Gastrocnemius medialis (tissue), 4 donors: Measurements from ENCODE around the gene ITPK1. TPM values are rescaled to one million over a fixed set of nuclear protein-coding genes. Genes with fewer than 3 reads are reported as not detected.

Source experiments
- ATAC-seq, 2 donors: fragments of 150-250 bp; one replicate each; pipeline ENCODE4 v1.9.1; 2016
- DNase-seq, 2 donors: peaks; one replicate each; pipeline ENCODE4 v3.0.0-alpha.2; 2019
- H3K27ac ChIP-seq, 4 donors: fragments of 200-600 bp; sonication (generic); 1 replicate in 1 of 4; 2 replicates in 3 of 4; pipeline ENCODE4 v1.5.1; 2016 to 2018; ENCODE audit warnings: mild to moderate bottlenecking in 2 of 4, moderate library complexity in 1 of 4
- H3K27me3 ChIP-seq, 3 donors: fragments of 200-600 bp; sonication (generic) in 2 of 3; 1 replicate in 1 of 3; 2 replicates in 2 of 3; pipeline versions ENCODE4 v1.5.1 to v1.6.0; 2016 to 2019; ENCODE audit warnings: mild to moderate bottlenecking in 1 of 3, moderate library complexity in 1 of 3
- H3K36me3 ChIP-seq, 2 donors: fragments of 200-600 bp; sonication (generic) in 1 of 2; one replicate each; pipeline ENCODE4 v1.5.1; 2017 to 2018
- H3K4me1 ChIP-seq, 2 donors: fragments of 200-600 bp; sonication (generic) in 1 of 2; one replicate each; pipeline ENCODE4 v1.5.1; 2016 to 2017; ENCODE audit warnings: mild to moderate bottlenecking in 2 of 2
- H3K4me3 ChIP-seq, 4 donors: fragments of 200-600 bp; sonication (generic) in 3 of 4; 1 replicate in 1 of 4; 2 replicates in 3 of 4; pipeline ENCODE4 v1.5.1; 2016 to 2019; ENCODE audit warnings: mild to moderate bottlenecking in 2 of 4
- H3K9me3 ChIP-seq, 3 donors: fragments of 200-600 bp; sonication (generic) in 2 of 3; 1 replicate in 1 of 3; 2 replicates in 2 of 3; pipeline ENCODE4 v1.5.1; 2016 to 2019
- CTCF ChIP-seq, 5 experiments: fragments of 450-650 bp in 3 of 5; fragments of 200-600 bp in 2 of 5; sonication (generic) in 2 of 5; IDR thresholded peaks in 4 of 5; conservative IDR thresholded peaks in 1 of 5; 1 replicate in 4 of 5; 2 replicates in 1 of 5; pipeline ENCODE4 v1.5.1; 2016 to 2019; ENCODE audit warnings: antibody characterized with exemption in 5 of 5, mild to moderate bottlenecking in 3 of 5, moderate library complexity in 3 of 5
- POLR2A ChIP-seq, 2 donors: fragments of 450-650 bp; IDR thresholded peaks; one replicate each; pipeline ENCODE4 v1.6.1; 2017; ENCODE audit warnings: antibody characterized with exemption in 2 of 2, mild to moderate bottlenecking in 2 of 2, moderate library complexity in 2 of 2
- in situ Hi-C, 4 donors: fragments of 200-750 bp; cut with MboI; loops; one replicate each; pipeline versions ENCODE4 v1.15.0 to v1.8.0; 2017; ENCODE audit warnings: low sequenced_read_pairs in 4 of 4
- intact Hi-C: fragments of 100-400 bp; cut with DNase I; formaldehyde crosslinking; loops from one replicate; pipeline ENCODE4 v1.15.1; 2023; ENCODE audit warnings: low total_unique reads
- total RNA-seq, 4 donors: library from RNA; depleted of rRNA; stranded (reverse); fragments of >200 nt; gene quantifications; one replicate each; pipeline versions ENCODE4 v1.1.0 to v1.2.3, GENCODE V29; 2016

Gene ITPK1
- total RNA-seq, 4 donors from 2014 or later, result 49.7 to 80.1 (median 53.6) TPM

- TF ChIP-seq CTCF (IDR thresholded peaks at IDR 0.05 in 4 of 5, conservative IDR thresholded peaks at IDR 0.05 in 1 of 5), result no peak
- no peak for TF ChIP-seq POLR2A (IDR thresholded peaks at IDR 0.05)
- in situ Hi-C loops (no loop called here), intact Hi-C loops (no loop called here)
- ATAC-seq (no peak), DNase-seq (no peak)
- H3K27me3 ChIP-seq, result no peaks in the 10 kb centered on the region
- no peaks in the 10 kb centered on the region for H3K4me1 ChIP-seq
- H3K9me3 ChIP-seq, result no peaks in the 10 kb centered on the region
- no peak overlapping the region for H3K27ac ChIP-seq
- H3K4me3 ChIP-seq, result no peak overlapping the region
- H3K36me3 ChIP-seq, result peaks cover 0 to 9% of the 10 kb centered on the region in 2 donors
Observed at GRCh38 chr14:92962031-92962830, 153.5 kb downstream of the ITPK1 start.

DNA sequence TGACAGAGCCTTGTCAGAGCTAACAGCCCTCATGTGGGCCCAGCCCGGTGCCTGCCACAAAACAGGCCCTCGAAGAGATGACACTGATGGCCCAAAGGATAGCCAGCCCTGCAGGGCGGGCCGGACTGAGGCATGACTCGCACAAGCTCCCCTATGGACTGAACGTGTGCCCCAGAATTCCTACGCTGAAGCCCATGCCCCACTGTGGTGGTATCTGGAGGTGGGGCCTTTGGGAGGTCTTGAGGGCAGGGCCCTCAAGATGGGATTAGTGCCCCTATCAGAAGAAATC lies 154.2 kb downstream of the ITPK1 start:
- no peak for DNase-seq
- peaks cover 0 to 9% of the 10 kb centered on the region in 2 donors for H3K36me3 ChIP-seq
- TF ChIP-seq CTCF (IDR thresholded peaks at IDR 0.05 in 4 of 5, conservative IDR thresholded peaks at IDR 0.05 in 1 of 5) (no peak), POLR2A (IDR thresholded peaks at IDR 0.05) (no peak)
- intact Hi-C loops, result no loop called here
- H3K27me3 ChIP-seq, result no peaks in the 10 kb centered on the region
- in situ Hi-C loops, result no loop called here
- H3K27ac ChIP-seq, result no peak overlapping the region
- ATAC-seq, result no peak
- no peak overlapping the region for H3K4me3 ChIP-seq
- no peaks in the 10 kb centered on the region for H3K9me3 ChIP-seq
- no peaks in the 10 kb centered on the region for H3K4me1 ChIP-seq

DNA sequence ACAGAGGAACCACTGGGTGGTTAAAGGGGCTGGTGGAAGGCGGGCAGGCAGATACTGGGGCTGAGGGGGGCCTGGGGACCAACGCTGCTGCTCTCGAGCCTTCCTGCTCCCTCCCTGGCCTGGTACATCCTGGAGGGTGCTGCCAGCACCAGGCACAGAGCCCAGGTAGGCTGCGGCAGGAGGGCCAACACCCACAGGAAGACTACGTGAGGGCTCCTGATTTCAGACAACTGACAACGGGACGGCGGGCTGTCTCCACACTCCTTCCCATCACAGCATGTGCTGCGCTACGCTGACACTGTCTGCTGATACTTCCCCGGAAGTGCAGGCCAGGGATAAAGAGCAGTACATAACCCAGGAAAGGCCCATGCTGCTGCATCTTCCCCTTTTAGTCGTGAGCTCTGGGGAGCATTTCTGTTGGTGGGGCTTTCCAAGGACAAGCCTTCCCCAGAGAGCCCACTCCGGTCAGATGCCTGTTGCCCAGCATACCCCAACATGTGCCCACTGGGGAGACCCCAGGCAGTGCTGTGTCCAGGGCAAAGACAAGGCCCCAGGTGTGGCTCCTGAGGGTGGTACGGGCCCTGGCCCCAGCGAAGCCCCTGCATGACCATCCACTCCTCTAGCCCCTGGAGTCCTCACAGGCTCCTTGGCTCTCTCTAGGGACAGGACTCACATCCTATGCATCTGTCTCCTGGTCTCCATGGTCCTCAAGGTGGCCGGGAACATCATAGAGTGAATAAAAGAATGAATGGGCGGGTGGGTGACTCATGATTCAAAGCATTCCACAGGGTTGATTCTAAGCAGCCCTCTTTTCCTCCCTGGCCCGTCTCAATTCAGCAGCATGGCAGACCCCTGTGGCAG lies 154.8 kb downstream of the ITPK1 start:
- DNase-seq (no peak), ATAC-seq (no peak)
- no peak overlapping the region for H3K4me3 ChIP-seq
- no peaks in the 10 kb centered on the region for H3K9me3 ChIP-seq
- intact Hi-C loops (no loop called here), in situ Hi-C loops (no loop called here)
- H3K36me3 ChIP-seq, result peaks cover 0 to 9% of the 10 kb centered on the region in 2 donors
- no peaks in the 10 kb centered on the region for H3K27me3 ChIP-seq
- no peak overlapping the region for H3K27ac ChIP-seq
- H3K4me1 ChIP-seq, result no peaks in the 10 kb centered on the region
- TF ChIP-seq POLR2A (IDR thresholded peaks at IDR 0.05), result no peak
- TF ChIP-seq CTCF (IDR thresholded peaks at IDR 0.05 in 4 of 5, conservative IDR thresholded peaks at IDR 0.05 in 1 of 5), result no peak

DNA sequence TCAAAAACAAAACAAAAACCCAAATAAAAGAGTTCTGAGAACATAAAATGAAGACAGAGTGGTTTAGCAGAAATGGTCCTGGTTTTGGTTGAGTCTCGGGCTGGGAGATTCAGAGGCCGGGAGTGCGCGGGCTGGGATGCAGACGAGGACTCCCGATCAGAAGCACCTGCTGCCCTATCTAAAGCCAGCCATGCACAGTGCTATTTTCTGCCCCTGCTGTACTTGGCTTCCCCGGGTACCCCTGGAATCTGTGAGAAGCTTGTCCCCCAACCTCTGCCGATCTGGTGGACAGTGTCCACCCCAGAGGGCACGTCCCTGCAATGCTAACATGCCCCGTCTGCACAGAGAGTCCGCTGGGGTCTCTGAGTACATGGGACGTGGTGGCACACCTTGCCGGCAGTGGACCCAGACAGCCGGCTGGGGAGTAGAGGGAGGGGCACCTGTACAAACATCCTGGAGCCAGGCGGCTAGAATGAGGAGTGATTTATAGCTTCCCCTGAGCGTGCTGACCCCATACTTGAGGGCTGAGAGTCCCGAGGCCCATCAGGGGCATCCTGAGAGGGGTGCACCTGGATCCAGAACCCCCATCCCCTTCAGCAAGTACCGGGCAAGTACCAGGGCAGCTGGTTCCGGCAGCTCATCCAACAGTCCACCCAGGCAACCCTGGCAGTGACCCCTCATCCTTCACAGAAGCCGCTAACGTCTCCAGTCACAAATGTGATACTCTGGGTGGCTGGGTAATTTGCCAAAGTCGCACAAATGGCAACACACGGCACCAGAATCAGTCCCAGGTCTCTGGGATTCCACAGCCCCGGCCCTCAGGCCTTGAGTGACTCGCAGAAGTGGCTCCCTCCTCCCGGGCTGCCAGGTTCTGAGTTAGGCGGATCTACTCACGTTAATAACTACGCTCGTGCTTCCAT lies 155.7 kb downstream of the ITPK1 start:
- TF ChIP-seq POLR2A (IDR thresholded peaks at IDR 0.05) (no peak), CTCF (IDR thresholded peaks at IDR 0.05 in 4 of 5, conservative IDR thresholded peaks at IDR 0.05 in 1 of 5) (no peak)
- intact Hi-C loops (no loop called here), in situ Hi-C loops (loop anchor here in 1 of 4 donors (10.0 kb wide), 1 partner anchor 175 kb away; no protein-coding TSS in a partner anchor)
- H3K4me3 ChIP-seq, result no peak overlapping the region
- no peak for ATAC-seq
- H3K9me3 ChIP-seq, result no peaks in the 10 kb centered on the region
- DNase-seq, result no peak
- no peak overlapping the region for H3K27ac ChIP-seq
- H3K4me1 ChIP-seq, result no peaks in the 10 kb centered on the region
- H3K27me3 ChIP-seq, result no peaks in the 10 kb centered on the region
- H3K36me3 ChIP-seq, result peaks cover 0 to 9% of the 10 kb centered on the region in 2 donors
